Measurements from ENCODE around the gene EDNRA.

Gene EDNRA

DNA sequence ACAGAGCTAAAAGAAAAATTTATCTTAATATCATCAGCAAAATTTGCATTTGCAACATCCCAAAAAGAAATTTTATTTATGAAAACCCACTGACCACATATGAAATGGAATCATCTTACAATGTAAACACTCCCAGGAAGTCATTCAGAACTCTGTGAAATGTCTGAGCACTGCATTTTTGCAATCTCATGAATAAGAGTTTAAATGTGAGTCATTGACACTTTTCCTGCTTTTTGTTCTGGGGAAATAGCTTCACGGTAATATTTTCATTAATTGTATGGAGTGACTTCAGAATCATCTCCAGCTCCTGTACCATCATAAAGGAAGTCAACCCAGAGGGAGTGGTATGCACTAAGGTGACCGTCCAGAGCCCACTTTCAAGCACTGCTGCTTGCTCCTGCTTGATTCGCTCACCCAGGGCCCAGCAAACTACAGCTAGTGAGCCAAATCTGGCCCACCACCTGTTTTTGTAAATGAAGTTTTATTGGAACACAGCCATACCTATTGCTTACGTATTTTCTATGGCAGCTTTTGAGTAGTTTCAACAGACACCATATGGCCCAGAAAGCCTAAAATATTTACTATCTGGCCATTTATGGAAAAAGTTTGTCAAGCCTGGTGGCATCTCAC lies 17.2 kb downstream of the EDNRA start:
- DNase-seq (ENCODE audit: low spot score): no peak

DNA sequence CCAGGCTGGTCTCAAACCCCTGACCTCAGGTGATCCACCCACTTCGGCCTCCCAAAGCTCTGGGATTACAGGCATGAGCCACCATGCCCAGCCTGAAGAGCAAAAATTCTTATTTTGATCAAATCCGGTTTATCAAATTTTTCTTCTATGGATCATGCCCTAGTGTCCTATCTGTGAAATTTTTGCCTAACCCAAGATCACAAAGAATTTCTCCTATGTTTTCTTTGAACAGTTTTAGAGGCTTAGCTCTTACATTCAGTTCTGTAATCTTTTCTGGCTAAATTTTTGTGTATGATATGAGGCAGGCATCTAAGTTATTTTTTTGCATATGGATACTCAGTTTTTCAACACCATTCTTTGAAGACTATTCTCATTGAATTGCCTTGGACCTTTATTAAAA lies 27.4 kb downstream of the EDNRA start:
- DNase-seq (ENCODE audit: low spot score): no peak

DNA sequence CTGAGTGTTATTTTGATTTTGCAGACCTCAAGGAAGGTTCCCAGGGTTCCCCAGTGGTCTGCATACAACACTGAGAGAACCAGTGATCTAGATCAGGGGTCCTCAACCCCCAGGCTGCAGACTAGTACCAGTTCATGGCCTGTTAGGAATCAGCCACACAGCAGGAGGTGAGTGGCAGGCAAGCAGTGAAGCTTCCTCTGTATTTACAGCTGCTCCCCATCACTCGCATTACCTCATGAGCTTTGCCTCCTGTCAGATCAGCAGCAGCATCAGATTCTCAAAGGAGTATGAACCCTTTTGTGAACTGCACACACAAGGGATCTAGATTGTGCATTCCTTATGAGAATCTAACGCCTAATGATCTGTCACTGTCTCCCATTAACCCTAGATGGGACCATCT lies 28.5 kb downstream of the EDNRA start:
- DNase-seq (ENCODE audit: low spot score): no peak

DNA sequence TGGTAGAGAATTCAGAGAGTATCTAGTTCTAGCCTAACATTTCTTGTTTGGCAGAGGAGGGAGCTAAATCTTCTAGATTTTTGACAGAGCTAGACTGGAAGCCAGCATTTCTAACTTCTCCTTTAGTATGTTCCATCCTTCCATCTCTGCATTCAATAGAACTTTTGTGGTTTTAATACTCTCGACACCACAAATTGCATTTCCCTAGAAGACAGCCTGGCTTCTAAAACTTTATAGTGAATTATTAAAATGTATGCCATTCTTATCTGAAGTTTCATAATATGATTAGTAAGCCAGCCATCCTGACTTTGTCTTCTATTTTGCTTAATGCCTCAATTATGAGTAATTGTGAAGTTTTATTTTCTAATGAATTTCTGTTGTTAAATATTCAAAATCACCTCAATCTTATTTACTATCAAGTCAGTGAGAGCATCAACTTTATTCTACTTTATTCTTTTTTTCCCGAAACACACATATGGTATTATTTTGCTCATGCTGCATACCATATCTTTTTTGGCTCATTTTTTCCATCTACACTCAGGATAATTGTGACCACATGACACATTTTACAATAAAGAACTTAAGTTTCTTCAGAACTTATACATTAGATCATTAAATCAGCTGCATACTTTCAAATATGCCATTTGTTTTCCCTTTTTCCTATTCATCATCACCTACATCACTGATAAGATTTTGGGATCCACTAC lies 30.2 kb downstream of the EDNRA start:
- no peak for DNase-seq (ENCODE audit: low spot score)

DNA sequence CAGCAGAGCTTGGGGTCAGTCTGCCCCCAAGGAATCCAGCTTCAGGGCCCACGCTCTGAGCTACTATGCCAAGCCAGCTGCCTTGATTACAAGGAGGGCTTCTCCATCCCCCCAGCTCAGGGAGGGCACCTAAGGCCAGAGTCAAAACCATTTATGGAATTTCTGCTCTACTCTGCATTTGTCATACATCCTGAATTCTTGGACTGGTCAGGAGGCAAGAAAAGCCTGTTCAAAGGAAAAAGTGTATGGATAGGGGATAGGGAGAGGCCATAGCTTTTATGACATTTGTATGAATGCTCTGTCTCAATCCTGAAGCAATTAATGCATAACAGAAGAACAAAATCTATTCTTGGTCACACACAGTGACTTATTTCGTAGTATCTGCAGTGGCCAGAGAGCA lies 32.2 kb downstream of the EDNRA start:
- DNase-seq (ENCODE audit: low spot score): no peak

DNA sequence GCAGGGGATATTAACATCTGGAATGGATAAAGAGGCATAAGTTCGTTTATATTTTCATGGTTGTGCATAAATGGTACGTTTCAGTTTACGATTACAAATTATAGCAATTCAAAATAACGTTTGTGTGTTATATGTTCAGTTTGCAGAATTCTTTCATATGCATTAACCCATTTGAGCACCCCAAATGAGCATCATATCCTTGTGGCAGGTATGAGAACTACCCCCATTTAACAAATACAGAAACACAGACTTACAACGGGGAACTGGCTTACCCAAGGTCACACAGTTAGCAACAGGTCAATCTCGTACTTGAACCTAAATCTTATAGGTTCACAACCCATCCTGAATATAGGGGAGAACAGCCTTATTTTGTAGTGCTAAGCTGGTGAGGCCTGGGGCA lies 33.1 kb downstream of the EDNRA start:
- DNase-seq (ENCODE audit: low spot score): no peak

DNA sequence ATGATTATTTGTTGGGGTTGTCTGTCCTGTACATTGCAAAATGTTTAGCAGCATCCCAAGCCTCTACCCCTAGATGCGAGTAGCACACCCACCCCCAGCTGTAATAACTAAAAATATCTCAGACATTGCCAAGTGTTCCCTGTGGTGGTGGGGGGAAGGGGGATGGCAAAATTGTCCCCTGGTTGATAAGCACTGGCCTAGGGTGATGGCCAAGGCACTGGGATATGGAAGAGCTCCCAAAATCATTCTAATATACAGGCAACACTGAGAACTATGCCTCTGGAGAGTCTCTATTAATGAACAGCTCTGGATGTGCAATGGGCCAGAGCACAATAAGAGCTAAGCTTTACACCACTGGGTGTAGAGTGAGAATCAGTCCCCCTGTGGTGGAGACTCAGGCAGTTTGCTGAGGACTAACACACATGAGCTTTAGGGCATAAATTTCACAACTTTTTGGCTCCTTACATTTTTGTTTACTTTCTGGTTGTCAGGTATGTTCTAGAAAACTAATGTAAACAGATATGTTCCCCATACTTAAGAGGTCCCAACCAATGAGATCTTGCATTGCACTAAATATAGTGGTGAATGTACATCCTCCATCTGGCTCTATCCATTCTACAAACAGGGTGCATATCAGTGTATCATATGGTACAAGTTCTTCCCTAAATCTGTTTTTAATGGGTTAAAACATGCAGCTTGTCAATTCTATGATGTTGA lies 34.5 kb downstream of the EDNRA start:
- DNase-seq (ENCODE audit: low spot score): no peak

DNA sequence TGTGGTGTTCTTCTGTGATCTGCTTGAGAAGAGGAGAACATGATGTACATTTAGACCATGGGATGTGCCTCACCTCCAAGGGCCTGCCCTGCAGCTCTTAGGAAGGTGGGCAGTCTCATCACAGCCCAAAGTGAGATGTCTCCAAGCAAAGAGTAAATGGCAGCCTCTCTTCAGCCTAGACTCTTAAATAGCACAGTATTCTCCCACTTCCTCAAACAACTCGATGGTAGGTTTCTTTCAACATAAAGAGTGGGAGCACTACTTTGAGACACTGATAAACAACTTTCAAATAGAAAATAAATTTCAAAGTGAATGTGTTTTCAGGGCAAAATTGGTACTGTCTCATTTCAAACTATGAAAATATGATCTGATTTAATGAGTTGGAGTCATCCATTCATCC lies 35.2 kb downstream of the EDNRA start:
- no peak for DNase-seq (ENCODE audit: low spot score)

DNA sequence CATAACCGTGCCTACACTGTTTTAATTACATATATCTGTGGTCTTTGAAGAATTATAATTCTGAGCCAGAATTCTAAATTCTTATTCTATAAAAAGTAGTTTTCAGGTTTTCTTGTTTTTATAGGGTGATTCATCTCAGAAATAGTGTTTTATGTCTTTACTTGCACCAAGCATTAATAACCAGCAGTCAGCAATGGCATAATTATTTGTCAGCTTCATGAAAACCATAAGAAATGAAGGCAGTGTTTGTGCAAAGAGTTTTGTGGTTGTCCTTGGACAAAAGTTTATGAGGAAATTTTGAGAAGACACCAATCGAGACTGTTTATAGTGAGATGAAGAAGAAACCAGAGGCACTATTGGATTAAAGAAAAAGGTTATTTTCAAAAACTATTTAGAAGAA lies 37.2 kb downstream of the EDNRA start:
- DNase-seq (ENCODE audit: low spot score): no peak

DNA sequence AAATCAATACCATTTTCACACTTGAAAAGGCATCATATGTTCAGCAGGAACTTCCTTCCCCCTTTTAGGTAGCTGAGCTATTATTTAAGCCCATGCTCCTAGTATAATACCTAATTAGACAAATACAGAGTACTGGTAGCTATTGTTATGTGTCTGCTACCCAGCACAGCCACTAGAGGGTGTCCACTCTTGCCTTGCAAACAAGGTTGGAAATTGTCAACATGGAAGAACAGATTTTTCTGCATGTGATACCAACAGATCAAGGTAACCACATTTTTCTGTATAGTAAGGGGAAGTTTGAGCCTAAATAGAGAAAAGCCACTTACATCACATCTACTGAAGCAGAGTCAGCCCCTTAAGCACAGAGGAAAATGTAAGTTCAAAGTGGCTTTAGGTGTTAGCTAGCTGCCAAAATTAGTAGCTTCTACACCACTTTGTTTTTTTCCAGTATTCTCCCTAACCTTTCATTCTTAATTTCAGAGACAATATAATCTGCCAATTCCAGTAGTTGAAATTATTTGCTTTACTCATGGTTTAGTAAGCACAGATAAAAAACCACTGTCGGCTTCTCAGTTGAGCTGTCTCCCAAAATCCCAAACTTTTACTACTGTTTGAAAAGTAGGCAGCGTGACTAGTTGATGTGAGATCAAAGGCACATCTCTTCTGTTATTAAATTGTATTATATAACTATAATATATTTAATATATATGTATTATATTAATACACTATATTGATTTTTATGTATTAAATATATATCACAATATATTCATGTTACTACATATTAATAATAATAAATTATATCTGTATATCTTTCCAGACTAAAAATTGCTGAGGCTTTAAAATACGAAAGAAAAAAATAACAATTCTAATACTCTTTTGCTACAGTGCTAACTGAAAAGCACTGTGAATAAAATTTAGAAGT lies 38.2 kb downstream of the EDNRA start:
- DNase-seq (ENCODE audit: low spot score): peak; percentile 20

DNA sequence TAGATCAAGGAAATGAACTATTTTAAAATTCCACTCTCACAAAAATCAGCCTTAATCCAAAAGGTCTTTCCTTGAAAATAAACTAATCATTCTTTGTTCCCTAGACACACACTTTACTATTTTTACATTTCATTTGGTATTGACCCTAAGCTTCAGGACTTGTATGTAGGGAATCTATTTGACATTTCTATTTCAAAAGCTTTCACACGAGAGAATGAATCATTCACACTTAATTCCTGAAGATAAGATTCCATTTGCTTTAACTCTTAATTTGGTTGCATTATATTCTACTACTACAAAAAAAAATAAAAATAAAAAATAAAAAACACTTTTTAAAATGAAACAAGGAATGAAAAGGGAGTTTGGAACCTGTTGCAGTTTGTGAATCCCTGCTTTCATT lies 43.7 kb downstream of the EDNRA start:
- no peak for DNase-seq (ENCODE audit: low spot score)

DNA sequence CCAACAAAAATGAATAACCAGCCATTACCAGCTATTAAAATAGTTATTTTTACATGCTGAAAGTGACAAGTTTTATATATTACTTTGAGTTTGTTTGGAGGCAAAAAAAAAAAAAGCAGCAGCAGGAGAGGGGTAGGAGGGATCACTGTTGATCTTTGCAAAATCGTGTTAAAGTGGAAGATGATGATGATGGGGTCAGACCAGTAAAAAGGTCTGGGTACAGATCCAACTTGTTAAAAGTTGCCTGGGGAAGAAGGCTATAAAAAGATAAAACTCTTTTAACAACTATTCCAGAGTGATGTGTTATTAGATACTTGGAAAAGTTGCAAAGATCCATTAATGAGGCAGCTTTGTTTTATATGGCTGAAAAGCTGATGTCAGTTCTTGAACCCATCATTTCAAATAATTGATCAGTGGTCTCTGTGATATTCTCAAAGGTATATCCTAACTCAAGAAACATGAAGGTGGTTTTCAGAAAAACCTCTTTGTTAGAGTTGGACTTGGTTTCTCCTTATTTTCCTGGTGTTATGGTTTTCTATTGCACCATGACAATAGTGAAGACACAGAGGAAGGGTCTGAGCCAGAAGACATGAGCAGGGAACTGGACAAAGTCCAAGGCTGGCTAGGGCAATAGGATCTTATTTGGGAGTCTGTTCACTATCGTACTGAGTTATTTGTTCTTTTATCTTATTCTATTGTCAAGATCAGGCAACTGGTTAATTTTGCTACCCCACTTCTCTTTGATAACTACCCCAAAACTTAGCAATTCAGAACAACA lies 44.8 kb downstream of the EDNRA start:
- no peak for DNase-seq (ENCODE audit: low spot score)

DNA sequence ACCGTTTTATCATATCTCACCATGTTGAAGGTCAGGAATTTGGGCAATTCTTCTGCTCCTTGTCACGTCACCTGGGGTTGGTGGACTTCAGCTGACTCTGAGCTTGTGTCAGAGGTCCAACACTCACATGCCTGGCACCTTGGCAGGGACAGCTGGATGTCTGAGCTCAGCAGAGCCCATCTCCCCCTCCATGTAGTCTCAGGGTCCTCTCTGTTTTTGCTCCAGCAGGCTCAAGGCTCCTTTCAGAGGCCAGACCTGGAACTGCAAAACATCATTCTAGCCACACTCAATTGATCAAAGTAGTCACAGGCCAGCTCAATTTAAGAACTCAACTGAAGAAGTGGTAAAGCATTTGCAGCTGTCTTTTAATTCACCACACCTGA lies 45.4 kb downstream of the EDNRA start:
- no peak for DNase-seq (ENCODE audit: low spot score)

DNA sequence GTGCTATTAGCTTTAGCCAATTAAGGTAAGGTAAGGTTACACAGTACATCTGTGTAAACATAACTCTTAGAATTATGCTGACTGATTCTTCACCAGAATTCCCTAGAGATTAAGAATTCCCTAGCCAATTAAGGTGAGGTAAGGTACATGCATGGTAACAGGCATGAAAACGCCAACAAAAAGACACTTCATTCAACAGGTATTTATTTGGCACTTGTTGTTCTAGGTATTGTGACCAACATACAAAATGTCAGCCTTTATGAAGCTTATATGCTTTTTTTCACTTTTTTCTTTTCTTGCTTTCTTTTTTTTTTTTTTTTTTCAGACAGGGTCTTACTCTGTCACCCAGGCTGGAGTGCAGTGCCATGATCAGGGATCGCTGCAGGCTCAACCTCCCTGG lies 47.2 kb downstream of the EDNRA start:
- DNase-seq (ENCODE audit: low spot score): no peak

DNA sequence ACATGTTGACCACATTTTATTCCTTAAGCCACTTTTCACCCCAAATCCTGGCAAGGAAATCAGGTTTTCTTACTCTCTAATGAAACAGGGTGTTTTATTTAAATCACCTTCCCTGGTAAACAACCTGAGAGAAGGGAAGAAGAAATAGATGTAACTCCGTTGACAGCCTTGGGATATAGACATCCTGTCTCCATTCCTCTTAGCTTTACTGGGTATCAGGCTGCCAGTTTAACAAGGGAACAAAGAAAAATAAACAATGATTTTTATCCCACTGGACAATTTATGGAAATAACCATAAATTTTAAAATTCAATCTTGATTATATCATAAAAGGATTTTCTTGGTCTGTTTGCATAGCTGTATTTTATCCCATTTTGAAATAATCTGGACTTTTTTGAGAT lies 49.2 kb downstream of the EDNRA start:
- no peak for DNase-seq (ENCODE audit: low spot score)

DNA sequence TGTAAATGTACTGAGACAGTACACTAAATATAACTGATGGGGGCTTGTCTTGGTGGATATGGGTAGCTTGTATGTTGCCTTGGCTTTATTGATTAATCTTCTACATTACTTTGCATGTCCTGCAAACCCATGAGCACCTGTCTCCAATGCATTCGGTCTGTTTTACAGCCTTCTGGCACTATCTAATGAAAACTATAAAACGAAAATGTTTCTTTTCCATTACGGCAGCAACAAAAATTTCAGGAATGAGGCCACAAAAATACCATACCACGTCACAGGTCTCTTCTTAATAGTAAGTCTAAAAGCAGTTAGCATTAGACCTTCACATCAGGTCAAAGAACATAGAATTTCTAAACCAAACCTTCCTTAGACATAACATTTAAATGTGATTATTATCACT lies 49.8 kb downstream of the EDNRA start:
- no peak for DNase-seq (ENCODE audit: low spot score)

DNA sequence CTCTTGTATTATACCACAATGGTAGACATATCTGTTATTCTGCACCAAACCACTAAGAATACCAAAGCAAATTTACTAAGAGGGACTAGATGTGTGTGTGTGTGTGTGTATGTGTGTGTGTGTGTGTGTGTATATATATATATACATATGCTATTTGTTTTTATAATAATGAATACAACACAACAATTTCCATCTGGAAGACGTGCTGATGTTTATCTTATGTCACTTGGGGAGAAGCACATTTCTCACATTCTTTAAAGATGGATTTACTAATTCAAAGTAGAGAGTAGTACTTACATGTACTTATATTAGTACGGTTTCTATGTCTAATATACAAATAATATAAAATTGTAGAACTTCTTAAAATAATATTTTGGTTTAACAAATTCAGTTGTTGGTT lies 52.0 kb downstream of the EDNRA start:
- no peak for DNase-seq (ENCODE audit: low spot score)

DNA sequence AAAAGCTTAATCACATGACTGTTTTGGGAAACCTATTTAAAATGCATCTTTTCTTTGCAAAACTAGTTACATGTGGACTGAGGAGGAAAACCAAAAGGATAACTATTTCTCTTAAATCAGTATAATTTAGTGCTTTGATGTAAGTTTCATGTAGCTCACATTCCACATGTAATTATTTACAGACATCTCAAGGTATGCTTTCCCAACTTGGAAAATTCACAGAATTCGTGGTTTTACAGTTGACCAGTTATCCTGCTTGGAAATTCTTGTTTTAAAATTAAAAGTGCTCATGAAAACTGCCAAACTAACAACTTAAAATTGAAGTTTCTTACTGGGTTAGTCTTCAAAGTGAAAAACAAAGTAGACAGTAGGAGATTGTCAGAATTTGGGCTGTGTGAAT lies 52.4 kb downstream of the EDNRA start:
- no peak for DNase-seq (ENCODE audit: low spot score)

DNA sequence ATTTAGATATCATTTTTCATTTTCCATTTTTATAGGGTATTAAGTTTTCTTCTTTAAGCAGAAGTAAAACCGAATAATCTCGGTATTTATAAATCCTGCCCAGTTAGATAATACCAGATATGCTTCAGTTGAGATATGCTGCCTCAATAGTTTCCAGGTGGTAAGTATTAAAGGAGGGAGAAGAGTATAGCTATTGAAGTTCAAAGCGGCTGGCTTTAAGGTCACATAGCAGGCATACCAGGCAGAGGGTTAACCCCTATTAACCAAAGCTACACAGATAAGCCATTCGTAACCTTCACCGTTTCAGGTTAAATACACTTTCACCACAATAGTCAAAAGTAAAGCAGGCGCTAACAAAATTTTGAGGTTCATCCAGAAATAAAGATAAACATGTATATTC lies 54.2 kb downstream of the EDNRA start:
- no peak for DNase-seq (ENCODE audit: low spot score)

DNA sequence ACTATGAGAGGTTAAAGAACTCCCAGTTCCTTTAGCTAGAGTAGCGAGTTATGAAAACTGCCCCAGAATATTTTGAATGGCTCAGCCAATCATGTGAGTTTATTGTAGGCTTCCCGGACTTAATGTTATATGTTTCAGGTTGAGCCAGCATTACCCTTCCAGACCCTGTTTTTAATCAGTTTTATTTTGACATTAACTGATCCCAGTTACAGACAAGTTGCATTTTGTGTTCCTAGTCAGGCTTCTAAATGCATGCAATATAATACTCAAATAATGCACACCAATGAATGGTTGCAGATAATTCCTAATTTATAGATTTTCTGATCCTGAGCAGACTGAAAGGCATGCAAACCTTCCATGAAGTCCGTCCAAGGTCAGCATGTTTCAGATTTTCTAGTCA lies 57.8 kb downstream of the EDNRA start:
- DNase-seq (ENCODE audit: low spot score): no peak

DNA sequence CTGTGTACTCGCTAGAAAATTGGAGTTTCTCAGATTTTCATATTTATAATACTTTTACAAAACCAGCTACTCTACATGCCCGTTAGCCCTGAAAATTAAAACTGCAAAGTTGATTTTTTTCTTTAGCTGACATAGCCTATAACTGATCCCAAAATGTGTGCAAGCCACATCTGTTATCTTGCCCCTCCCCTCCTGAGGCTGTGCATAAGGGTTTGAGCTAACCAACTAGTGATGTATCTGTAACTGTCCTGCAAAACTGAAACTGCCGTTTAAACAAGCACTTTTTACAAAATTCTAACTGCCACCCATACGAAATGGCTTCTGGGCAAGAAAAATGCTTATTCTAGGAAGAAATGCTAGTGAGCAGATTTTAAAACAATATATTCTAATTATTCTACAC lies 59.1 kb downstream of the EDNRA start:
- no peak for DNase-seq (ENCODE audit: low spot score)

All from CD4-positive, alpha-beta T cell treated with Interleukin-6 at 100 ng/mL for 8 hours (primary cell).